CD4-positive, alpha-beta T cell treated with Interleukin-6 at 100 ng/mL for 8 hours (primary cell): Measurements from ENCODE around the gene SPATA31C2.
"Not testable (repeated sequence)": the region's sequence is repeated elsewhere in the genome, so short reads cannot be mapped to it uniquely, and the experiment has no call there.

Experiments used
- DNase-seq: peaks from one replicate; pipeline ENCODE4 v3.0.0-alpha.2; 2020; ENCODE audit warnings: mixed read lengths, low spot score

The SPATA31C2 gene

GRCh38 chr9:88138375-88138774 is at the start of gene SPATA31C2:
Gene SPATA31C2, minus strand, starts transcription at chr9:88138475. Its CDS starts 29 bp downstream, at chr9:88138446.
- DNase-seq, result not testable (repeated sequence)

DNA sequence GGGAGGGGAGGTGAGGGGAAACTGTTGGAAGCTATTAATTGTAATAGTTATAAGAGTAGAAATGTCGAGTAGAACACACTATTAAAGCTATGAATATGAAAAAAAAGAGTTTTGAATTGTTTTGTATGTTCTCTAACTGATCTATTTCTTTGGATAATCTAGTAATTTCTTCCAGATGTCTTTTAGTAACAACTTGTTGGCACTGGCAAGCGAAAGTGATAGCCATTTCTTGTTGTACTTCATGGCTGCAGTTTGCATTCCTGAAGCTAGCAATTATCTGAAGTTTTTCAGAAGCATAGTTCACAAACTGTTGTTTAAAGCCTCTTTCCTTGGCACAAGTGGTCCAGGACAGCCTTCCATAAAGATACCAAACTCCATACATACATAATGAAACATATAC is 49.4 kb upstream of the SPATA31C2 start:
- no peak for DNase-seq

DNA sequence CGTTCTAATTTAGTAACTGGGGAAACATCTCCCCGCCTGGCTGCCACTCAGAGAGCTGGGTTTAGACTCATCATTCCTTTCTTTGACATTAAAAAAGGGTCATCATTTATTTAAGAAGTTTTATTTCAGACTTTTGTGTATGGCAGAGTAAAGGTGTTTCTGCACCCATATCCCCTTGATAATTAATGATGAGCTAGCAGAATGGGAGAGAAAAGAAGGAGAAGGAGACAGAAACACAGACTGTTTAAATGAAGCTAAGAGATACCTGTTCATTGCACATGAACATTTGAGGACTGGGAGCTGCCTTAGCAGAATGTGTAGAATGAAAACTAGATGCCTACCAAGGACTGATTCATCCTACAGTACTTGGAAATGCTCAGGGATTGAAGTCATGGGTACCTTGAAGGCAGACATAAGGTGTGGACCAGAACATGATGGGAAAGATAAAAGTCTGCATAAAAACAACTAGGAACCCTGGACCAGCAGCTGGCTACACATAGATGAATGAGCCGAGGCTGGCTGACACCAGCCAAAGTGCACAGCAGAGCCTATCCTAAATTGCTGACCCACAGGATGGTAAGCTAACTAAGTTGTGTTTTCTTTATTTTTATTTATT is 48.3 kb upstream of the SPATA31C2 start:
- DNase-seq, result no peak

DNA sequence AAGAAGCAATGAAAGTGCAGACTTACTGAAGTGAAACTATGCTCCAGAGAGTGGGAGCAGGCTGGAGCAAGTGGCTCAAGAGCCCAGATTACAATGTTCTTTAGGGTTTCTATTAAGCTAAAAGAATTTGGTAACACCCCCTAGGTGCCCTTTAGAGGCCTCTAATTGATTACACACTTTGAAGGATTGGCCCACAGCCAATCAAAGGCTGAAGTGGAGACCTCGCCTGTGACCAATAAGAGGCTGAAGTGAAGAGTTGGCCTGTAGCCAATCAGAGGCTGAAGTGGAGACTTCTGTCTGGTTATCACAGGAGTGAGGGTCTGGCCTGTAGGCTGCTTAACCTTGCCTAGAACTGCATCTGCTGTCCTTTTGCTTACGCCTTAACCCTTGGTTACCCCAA is 46.7 kb upstream of the SPATA31C2 start:
- no peak for DNase-seq

GRCh38 chr9:88183798-88184495 is 45.7 kb upstream of the SPATA31C2 start:
- no peak for DNase-seq

DNA sequence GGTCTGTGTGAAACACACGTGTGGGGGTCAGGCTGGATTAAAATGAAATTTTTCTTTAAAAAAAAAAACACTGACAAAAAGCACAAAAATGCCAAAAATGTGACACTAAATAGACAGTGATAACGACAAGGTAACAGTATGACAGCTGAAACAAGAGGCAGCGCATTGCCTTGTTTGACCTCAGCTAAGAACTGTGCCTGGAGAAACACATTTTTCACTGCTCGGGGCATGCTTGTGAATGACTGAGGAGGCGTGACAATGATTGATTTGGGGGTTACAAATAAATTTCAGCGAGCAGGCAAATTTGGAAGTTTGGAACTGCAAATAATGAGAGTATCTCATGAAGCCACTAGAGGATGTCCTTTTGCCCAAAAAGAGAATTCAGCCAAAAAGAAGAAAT is 44.2 kb upstream of the SPATA31C2 start:
- no peak for DNase-seq

DNA sequence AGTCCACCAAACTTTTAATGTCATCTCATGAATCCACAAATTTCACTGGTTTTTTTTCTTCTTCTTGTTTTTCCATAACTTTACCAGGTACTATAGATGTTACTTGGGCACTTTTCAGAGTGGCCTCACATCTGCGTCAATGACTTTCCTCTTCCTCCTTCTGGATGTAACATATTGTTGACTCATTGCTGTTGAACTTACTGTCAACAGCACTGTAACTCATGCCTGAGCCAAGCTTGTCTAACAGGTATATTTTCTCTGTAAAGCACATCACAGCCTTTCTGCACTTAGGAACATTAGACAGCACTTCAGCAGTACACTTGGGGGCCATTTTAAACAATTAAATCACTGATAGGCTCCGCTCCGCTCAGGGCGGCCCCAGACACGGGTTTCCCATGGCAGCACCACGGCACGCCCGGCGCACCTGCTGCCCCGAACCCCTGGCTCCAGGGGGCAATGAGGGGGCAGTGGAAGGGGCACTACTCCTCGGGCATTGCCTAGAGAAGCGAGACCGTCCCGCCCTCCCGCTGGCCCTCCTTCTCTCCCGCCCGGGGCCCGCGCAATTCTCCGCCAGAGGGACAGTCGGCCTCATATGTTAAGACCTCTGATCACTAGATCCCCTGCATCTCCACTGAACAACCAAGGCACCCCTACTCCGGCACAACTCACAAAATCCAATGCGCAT is 41.9 kb upstream of the SPATA31C2 start:
- DNase-seq, result no peak

DNA sequence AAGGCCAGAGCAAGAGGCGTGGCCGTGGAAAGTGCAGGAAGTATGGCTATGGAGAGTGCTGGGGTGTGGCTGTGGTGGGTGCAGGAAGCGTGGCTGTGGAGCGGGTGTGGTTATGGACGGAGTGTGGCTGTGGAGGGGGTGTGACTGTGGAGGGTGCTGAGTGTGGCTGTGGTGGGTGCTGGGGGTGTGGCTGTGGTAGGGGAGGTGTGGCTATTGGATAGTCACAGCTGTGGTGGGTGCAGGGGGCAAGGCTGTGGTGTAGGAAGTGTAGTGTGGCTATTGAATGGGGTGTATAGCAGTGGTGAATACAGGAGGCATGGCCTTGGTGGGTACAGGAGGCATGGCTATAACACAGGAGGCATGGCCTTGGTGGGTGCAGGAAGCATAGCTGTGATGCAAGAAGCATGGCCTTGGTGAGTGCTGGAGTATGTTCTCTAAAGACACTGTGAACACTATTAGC is 40.8 kb upstream of the SPATA31C2 start:
- DNase-seq, result no peak

DNA sequence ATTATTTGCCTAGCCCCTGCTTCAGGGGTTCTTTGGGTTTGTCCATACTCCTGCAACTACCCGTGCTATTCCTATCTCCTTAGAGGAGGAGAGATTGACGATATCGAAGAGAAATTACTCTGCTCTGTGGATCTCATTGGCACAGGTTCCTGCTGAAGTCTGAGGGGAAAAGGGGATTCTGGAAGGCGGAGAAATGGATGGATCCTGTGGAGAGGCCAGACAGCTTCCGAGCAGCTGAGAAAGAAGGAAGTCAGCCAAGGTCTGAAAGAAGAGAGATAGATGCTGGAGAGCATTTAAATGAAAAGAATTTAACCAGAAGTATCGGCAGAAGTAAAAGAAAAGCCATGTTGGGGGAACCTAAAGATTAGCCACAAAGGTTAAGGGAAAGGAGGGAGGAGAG is 40.4 kb upstream of the SPATA31C2 start:
- DNase-seq, result no peak

DNA sequence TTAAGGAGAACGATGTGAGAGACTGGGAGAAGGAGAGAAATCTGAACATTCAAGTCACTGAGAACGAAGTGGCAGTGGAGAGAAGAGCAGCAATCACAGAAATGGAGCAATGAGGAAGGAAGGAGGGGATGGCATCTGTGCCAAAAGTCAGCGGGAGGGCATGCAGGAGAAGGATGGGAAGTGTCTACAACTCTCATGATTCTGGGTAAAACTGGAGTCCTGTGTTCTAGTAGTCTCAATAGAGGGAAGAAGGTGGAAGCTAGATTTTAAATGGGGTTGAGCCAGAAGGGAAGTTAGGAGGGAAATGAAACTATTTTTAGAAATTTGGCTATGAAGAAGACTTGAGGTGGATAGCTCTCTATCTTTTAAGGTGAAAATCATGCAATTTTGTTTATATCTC is 39.1 kb upstream of the SPATA31C2 start:
- no peak for DNase-seq

- no peak for DNase-seq
These were observed 36.0 kb upstream of the SPATA31C2 start for GRCh38 chr9:88174324-88174723.

- DNase-seq, result peak; percentile 56
These were observed 35.2 kb upstream of the SPATA31C2 start for GRCh38 chr9:88173378-88173999.

- no peak for DNase-seq
These were observed 31.4 kb upstream of the SPATA31C2 start for GRCh38 chr9:88169700-88170099.

DNA sequence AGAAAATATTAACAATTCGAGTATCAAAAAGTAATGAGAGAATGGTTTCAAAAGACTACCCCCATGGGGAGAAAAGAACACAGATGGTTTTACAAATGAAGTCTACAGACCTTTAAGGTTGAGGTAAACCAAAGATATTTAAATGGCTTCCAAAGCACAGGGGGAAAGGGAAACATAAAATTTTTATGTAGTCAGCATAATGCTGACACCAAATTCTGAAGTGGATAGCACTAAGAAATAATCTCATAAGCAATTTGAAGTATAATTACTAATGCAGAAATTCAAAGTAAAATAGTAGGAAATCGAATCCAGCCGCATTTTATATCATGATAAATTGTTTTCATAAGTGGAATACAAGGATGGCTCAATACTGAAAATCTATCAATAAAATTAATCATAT is 30.3 kb upstream of the SPATA31C2 start:
- DNase-seq, result no peak

DNA sequence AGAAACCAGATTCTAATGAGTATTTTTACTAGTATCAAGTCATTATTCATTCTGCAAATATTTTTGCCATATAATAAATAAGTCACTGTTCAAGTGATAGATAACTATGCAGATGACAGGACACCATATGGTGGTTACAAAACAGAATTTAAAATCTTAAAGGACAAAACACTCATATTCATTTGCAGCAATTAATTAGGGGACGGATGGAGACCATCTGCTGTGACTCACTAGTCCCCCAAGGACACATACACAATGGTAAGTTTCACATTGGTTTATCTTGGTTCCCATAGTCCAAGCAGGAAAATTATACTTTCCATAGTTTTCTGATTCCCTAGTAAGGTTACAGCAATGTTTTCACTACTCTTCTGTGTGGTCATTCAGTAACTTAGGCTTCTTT is 28.4 kb upstream of the SPATA31C2 start:
- DNase-seq, result no peak

- no peak for DNase-seq
These were observed 26.6 kb upstream of the SPATA31C2 start for GRCh38 chr9:88164850-88165249.

GRCh38 chr9:88161144-88161543 is 22.9 kb upstream of the SPATA31C2 start:
- no peak for DNase-seq

DNA sequence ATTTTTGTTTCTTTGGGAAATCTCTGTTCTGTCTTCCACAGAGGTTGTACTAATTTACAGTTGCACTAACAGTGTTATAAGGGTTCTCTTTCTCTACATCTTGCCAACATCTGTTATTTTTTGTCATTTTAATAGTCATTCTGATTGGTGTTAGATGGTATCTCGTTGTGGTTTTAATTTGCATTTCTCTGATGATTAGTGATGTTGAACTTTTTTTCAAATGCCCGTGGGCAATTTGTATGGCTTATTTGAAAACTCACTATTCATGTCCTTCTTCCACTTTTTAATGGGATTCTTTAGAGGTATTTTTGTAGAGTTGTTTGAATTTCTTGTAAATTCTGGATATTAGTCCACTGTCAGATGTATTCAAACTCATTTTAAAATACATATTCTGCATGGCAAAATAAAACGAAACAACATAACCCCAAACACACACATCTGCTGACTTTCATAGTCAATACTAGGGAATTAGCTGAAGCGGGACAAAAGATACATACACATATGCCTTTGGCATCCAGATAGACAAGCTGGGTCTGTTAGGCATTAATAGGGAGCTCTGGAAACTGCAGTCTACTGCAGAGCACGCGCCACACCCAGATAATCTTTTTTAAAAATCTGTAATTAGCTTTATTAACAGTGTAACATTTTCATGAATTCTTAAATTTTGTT is 5.8 kb upstream of the SPATA31C2 start:
- DNase-seq, result no peak

DNA sequence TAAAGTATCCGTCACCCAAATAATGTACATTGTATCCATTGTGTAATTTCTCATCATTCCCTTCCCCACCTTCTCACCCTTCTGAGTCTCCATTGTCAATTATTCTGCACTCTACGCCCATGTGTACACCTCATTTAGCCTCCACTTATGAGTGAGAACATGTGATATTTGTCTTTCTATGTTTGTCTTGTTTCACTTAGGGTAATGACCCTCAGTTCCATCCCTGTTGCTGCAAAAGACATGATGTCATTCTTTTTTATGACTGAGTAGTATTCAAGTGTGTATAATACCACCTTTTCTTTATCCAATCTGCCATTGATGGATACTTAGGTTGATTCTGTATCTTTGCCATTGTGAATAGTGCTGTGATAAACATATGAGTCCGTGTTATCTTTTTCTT is 4.9 kb upstream of the SPATA31C2 start:
- no peak for DNase-seq

DNA sequence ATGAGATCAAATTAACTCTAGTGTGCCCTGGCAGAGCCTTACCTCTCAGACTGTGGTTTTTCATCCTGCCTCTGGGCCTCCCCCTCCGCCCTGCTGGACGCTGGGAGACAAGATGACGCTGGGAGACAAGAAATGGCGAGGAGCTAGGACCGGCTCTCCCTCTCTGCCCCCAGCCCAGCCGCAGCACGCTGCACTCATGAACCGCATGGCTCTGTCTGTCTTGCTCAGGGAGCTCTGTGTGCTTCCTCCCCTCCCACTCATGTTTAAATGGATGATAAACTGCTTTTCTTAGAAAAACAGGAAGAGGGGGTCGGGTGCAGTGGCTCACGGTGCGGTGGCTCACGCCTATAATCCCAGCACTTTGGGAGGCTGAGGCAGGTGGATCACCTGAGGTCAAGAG is 4.7 kb downstream of the SPATA31C2 start:
- DNase-seq, result not testable (repeated sequence)

DNA sequence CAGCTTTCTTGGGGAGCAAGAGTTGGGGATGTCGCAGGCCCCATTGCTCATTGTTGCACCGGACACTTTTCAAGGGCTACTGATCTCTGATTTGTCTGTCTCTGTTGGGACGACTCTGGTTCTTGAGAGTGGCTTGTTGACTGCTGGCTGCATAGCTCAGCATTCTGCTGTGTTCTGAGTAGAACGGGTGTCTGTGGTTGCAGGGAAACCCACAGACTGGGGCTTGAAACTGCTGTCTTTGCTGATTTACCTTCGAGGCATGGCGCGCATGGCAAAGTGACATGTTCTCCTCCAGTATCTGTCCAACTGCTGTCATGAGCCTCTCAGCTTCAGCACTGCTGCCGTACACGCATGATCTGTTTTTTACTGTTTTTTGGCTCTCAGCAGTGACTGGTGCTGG is 8.7 kb downstream of the SPATA31C2 start:
- DNase-seq, result not testable (repeated sequence)

GRCh38 chr9:88127700-88128300 is 10.5 kb downstream of the SPATA31C2 start:
- not testable (repeated sequence) for DNase-seq
